H1 (cell line): ENCODE data around the gene CCDC197. TPM values are rescaled to one million over a fixed set of nuclear protein-coding genes. Genes with fewer than 3 reads are reported as not detected.

Source experiments
- FOSL1 ChIP-seq: IDR thresholded peaks from 2 replicates; pipeline ENCODE4 v1.6.1; 2011; ENCODE audit warnings: mild to moderate bottlenecking, low read depth, low read length, moderate library complexity; ENCODE audit not compliant: insufficient read depth
- GABPA ChIP-seq: IDR thresholded peaks from 2 replicates; pipeline ENCODE4 v1.6.1; 2011; ENCODE audit warnings: mild to moderate bottlenecking, low read length, moderate library complexity, borderline replicate concordance; ENCODE audit not compliant: insufficient read depth
- HDAC2 ChIP-seq, 2 experiments: fragments of 300-600 bp in 1 of 2; sonication (generic) in 1 of 2; IDR thresholded peaks; 2 replicates each; pipeline ENCODE4 v1.6.1; 2011 to 2012; ENCODE audit warnings: low read depth in 2 of 2, low read length in 2 of 2, mild to moderate bottlenecking in 2 of 2, moderate library complexity in 2 of 2, borderline replicate concordance in 1 of 2, inconsistent platforms in 1 of 2
- RXRA ChIP-seq: IDR thresholded peaks from 2 replicates; pipeline ENCODE4 v1.6.1; 2011; ENCODE audit warnings: low read depth, mild to moderate bottlenecking, low read length, moderate library complexity; ENCODE audit not compliant: insufficient read depth
- TCF12 ChIP-seq: IDR thresholded peaks from 2 replicates; pipeline ENCODE4 v1.6.1; 2011; ENCODE audit warnings: low read depth, mild to moderate bottlenecking, low read length
- polyA plus RNA-seq, 7 experiments: library from polyadenylated mRNA; depleted of rRNA in 3 of 7; stranded (reverse) in 5 of 7; unstranded in 2 of 7; fragments of >200 nt in 5 of 7; fragments of 200-250 nt in 2 of 7; gene quantifications; 1 replicate in 5 of 7; 2 replicates in 1 of 7; 4 replicates in 1 of 7; pipeline versions ENCODE4 v1.2.1 to v1.2.3, GENCODE V29; 2011 to 2013; ENCODE audit warnings: missing spikeins in 2 of 7, mixed read lengths in 2 of 7
- total RNA-seq: library from RNA; stranded (reverse); fragmentation: NEBNext Ultra II Directional; extraction: Animal tissue kit (Norgen Biotek cat#: 25700); gene quantifications from 2 replicates; pipeline ENCODE4 v1.2.1, GENCODE V29; 2021
- TF ChIP-seq, protein P1 (sequence below): IDR thresholded peaks from 2 replicates; pipeline ENCODE4 v1.6.1; 2012; ENCODE audit warnings: low read length, inconsistent platforms
- TF ChIP-seq, protein P2 (sequence below): IDR thresholded peaks from 2 replicates; pipeline ENCODE4 v1.6.1; 2011; ENCODE audit warnings: low read depth, mild to moderate bottlenecking, low read length; ENCODE audit not compliant: insufficient read depth

The CCDC197 gene
- total and polyA plus RNA-seq, 2 of the 8 experiments (the other 6 are each of a cell fraction or from before 2014, with no cell fraction given), result not detected

DNA sequence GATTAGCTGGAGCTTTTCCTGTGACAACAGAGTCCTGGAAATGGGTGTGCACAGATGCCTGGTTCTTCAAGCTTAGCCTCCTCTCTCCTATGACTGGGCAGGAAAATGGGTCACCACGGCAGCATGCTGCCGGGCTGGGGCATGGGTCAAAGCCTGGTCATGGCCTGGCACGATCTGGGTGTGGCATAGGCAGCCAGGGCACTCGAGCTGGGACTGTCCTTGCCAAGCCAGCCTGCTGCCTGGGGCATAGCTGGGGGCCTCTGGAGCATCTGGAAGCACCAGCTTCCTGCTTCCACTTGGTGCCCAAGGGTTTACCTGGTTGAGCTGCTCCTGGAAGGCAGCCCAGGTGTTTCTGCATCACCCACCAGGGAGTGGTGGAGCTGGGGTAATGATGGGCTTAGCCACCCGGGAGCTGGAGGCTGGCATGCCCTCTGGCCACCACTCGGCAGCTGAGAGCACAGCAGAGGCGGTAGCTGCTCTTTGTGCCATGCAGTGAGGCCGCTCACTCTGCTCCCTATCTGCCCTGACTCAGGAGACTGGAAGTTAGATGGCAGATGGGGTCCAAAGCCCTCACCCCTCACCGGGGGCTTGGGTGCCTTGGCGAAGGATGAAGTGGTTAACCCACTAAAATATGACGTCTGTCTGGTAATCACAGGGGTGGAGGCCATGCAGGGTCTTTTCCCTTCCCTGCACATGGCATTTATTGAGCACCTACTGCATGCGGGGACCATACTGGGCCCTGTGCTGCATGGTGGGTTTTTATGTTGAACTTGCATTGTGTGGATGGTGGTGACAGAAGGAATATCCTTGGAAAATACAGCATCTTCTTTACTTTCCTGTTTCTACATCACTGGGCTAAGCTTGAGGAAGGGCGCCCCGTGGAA lies 30.7 kb downstream of the CCDC197 start (continued):
- TF ChIP-seq, protein P1, sequence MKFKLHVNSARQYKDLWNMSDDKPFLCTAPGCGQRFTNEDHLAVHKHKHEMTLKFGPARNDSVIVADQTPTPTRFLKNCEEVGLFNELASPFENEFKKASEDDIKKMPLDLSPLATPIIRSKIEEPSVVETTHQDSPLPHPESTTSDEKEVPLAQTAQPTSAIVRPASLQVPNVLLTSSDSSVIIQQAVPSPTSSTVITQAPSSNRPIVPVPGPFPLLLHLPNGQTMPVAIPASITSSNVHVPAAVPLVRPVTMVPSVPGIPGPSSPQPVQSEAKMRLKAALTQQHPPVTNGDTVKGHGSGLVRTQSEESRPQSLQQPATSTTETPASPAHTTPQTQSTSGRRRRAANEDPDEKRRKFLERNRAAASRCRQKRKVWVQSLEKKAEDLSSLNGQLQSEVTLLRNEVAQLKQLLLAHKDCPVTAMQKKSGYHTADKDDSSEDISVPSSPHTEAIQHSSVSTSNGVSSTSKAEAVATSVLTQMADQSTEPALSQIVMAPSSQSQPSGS, result no peak
- TF ChIP-seq, protein P2, sequence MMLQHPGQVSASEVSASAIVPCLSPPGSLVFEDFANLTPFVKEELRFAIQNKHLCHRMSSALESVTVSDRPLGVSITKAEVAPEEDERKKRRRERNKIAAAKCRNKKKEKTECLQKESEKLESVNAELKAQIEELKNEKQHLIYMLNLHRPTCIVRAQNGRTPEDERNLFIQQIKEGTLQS, result no peak
- TF ChIP-seq FOSL1, result no peak
- no peak for TF ChIP-seq HDAC2 (IDR thresholded peaks at IDR 0.05; ENCODE audit: borderline replicate concordance in 1 of 2, low read depth in 2 of 2, low read length in 2 of 2)
- TF ChIP-seq GABPA, result no peak
- TF ChIP-seq TCF12, result no peak
- TF ChIP-seq RXRA, result no peak
